Stimulated activated naive CD8-positive, alpha-beta T cell treated with anti-CD3 and anti-CD28 coated beads, Interleukin-15, Interleukin-2, amounts not matched to agents 100 U/mL and 50 U/mL, for 24 hours (primary cell): Measurements from ENCODE around the gene GJC1.
"Not testable (repeated sequence)": the region's sequence is repeated elsewhere in the genome, so short reads cannot be mapped to it uniquely, and the experiment has no call there.

Source experiments
- ATAC-seq: fragments of 150-1000 bp; cut with Tn5 transposase; one replicate; pipeline ENCODE4 v1.10.0; 2021
- DNase-seq: peaks from one replicate; pipeline ENCODE4 v3.0.0; 2021

GJC1 gene

DNA sequence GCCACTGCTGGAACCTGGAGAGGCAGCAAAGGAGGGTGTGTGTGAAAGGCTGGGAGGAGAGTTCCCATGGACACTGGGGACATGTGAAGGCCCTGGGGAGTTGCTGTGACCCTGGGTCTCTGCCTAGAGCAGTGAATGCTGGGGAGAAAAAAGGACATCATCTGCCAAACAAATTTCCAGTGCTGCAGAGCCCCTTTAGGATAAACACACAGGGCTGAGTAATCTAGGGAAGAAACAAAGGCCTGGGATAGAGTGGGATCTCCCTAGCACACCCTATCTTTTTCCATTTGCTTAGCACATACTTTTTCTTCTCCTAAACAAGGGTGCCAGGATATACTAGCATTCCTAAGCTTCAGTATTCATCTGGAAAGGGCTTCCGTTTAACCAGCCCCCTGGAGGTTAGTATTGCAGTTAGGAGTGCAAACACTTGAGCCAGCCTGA lies 14.3 kb upstream of the GJC1 start:
- DNase-seq = no peak
- ATAC-seq = no peak

DNA sequence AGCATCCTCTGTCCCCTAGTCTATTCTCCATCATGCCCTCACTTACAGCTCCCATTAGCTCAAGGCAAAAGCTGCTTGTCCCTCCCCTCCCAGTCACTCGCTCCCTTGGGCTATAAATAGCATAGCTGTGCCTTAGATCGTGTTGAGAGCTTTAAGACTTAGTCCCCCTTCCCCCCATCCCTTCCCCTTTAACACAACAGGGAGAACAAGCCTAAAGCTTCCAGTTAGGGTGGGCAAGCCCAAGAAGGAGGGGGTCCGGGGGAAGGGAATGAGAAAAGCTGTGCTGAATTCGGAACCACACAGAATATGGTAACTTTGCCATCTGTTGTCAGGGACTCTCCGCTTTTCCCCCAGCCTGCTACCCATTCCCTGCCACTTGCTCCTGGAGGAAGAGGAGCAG lies 12.7 kb upstream of the GJC1 start:
- ATAC-seq = no peak

DNA sequence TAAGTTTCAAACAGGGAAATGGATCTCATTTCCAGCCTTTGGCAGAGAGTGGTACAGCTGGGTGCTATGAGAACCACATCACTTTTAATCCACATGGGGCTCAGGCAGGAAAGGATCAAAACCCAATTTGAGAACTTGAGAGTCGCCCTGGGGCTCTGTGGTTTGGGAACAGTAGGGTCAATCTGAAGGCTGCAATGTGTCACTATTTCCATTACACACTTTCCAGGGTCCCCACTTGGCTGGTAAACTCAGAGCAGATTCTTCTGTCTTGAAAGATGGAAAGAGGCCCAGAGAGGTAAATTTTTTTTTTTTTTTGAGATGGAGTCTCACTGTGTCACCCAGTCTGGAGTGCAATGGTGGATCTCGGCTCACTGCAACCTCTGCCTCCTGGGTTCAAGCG lies 10.8 kb upstream of the GJC1 start:
- DNase-seq (peak; percentile 16), ATAC-seq (peak; percentile 84)

More for the DNA sequence above, 12.7 kb upstream of the GJC1 start:
- DNase-seq = no peak

DNA sequence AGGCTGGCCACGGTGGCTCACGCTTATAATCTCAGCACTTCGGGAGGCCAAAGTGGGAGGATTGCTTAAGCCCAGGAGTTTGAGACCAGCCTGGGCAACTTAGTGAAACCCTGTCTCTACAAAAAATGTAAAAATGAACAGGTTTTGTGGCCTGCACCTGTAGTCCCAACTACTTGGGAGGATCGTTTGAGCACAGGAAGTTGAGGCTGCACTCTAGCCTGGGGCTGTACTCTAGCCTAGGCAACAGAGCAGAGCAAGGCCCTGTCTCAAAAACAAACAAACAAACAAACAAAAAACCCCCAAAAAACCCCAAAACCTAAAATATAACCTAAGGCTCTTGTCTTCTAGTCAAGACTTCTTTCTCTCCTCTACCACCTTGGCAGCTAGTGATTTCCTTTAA lies 10.2 kb upstream of the GJC1 start:
- ATAC-seq (no peak), DNase-seq (no peak)

DNA sequence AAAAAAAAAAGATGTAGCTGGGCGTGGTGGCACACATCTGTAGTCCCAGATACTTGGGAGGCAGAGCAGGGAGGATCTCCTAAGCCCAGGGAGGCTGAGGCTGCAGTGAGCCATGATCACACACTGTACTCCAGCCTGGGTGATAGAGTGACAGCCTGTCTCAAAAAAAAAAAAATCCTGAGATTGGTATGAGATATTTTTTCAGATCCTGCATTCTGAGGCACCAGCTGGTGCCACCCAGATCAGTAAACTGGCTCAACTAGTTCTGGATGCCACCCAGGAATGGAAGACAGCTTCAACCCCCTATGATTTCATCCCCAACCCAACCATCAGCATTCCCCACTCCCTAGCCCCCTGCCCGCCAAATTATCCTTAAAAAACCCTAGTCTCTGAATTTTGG lies 7.1 kb upstream of the GJC1 start:
- DNase-seq (no peak), ATAC-seq (no peak)

DNA sequence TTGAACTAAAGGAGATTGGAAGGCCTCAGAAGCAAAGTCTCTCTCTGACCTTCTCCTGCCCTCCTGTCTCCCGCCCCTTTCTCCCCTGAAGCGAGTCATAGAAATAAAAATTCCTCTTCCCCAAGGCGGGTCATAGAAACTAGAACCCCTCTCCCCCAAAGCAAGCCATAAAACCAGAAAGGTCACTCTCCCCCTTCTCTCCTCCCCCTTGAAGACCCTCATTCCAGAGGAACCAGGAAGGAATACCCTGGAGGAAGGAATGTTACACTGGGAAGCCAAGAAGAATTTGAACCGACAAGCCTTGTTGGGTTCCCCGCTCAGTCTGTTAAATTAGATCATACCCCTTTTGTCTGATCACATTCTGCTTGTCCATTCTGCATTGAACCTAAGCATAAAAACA lies 2.7 kb upstream of the GJC1 start:
- ATAC-seq = no peak
- DNase-seq = no peak

DNA sequence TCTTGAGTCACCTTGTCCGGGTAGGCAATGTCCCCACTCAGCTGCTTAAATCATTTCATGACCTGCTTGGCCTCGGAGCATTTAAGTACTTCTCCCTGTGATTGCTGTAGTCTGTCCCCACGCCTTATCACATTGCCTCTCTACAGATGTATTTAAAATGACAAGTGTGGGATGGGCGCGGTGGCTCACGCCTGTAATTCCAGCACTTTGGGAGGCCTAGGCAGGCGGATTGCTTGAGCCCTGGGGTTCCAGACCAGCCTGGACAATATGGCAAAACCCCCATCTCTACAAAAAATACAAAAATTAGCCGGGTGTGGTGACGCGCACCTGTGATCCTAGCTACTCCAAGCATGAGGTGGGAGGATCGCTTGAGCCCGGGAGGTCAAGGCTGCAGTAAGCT lies 1.3 kb upstream of the GJC1 start:
- ATAC-seq (no peak), DNase-seq (no peak)

DNA sequence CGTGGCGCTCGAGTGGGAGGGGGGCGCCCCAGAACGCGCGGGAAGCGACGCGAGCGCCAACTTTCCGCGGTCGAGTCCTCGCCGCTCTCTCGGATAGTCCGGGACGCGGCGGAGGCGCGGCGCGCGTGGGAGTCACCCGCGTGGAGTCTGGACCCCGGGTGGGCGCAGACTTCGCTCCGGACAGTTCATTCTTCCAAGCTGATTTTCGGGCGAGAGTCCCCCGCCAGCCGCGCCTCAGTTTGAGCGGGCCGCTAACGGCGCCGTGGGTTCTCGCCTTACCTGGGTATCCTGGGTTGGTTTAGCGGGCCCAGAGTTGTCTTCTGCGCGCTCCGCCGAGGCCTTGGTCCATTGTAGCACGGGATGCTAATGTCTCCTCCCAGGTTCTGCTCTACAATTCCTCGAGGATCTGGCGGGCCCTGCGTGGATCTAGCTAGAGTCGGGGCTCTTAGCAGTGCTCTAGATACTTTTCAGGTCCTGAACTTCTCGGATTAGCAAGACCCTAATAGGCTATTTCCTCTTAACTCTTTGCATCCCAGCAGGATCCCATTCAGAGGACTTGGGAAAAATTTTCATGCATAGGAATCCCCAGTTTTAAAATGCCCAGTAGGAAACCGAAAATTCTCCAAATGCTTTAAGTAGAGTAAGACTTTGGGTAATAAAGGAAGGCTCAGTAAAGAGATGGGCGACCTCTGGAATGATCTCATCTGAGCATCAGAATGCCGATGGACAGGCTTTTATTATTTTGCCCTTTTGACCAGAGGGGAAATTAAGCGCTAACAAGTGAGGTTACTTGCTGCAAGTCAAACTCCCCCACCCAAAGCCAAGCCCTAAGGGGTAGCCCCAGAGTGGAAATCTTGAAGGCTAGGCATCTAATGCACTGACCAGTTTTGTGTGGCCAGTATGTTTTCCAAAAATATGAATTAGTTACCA lies 537 bp upstream of the GJC1 start:
- DNase-seq = no peak
- ATAC-seq = peak; percentile 10

DNA sequence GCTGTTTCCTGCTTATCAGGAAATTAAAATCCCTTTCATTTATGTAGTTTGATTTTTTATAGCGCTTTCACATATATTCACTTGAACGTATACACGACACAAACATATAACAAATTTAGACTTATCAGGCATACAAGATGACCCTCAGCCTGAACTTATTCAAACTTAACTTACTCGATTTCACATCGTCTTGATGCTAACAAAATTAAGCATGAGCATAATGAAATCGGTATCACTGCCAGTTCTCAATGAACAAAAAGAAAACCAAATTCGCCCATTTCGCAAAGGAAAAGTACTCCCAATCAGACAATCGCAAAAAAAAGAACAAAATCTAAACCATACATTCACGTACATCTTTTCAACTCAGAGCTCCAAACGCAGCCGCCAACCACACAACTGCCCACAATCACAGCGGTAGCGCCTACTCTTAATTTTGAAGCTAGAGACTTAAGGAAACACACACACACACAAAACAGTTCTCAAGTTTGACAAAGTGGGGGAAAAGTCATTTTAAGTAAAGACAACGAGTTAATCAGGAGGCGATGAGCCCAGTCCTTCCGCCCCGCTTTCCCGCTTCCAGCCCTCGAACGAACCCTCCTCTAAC lies 1.1 kb downstream of the GJC1 start:
- ATAC-seq = no peak
- DNase-seq = peak; percentile 29

DNA sequence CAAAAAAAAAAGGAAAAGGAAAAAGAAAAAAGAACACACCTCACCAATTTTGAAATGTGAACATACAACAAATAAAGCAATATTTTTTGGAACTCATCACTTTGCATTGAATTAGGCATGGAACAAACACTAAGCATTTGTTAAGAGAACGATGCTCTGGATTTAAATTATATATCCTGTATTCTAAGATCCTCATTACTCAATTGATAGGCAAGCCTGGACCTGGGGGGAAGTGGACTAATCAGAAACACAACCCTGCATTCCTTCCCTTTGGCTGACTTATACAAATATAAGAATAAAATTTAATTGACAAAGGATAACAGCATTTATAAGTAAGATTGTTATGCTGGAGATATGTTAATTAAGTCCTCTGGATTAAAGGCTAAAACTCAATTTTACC lies 2.2 kb downstream of the GJC1 start:
- no peak for DNase-seq
- no peak for ATAC-seq

DNA sequence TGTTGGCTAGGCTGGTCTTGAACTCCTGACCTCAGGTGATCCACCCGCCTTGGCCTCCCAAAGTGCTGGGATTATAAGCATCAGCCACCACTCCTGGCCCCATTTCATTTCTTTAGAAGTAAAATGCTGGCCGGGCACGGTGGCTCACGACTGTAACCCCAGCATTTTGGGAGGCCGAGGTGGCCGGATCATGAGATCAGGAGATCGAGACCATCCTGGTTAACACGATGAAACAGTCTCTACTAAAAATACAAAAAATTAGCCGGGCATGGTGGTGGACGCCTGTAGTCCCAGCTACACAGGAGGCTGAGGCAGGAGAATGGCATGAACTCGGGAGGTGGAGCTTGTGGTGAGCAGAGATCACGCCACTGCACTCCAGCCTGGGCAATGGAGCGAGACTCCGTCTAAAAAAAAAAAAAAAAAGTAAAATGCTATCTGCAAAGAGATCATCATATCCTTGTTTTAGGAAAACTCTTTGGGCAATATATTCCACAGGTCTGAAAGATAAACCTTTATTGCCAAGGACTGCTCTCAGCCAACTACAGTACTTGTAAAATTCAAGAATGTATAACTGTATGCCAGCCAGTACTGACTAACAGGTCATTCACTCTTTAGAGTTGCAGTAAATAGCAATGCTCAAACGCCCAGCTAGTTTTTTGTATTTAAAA lies 3.8 kb downstream of the GJC1 start:
- ATAC-seq (no peak), DNase-seq (no peak)

DNA sequence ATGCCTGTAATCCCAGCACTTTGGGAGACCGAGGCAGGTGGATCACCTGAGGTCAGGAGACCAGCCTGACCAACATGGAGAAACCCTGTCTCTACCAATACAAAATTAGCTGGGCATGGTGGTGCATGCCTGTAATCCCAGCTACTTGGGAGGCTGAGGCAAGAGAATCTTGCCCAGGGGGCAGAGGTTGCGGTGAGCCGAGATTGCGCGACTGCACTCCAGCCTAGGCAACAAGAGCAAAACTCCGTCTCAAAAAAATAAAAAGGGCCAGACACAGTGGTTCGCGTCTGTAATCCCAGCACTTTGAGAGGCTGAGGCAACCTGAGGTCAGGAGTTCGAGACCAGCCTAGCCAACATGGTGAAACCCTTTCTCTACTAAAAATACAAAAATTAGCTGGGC lies 4.9 kb downstream of the GJC1 start:
- ATAC-seq, DNase-seq: not testable (repeated sequence)

DNA sequence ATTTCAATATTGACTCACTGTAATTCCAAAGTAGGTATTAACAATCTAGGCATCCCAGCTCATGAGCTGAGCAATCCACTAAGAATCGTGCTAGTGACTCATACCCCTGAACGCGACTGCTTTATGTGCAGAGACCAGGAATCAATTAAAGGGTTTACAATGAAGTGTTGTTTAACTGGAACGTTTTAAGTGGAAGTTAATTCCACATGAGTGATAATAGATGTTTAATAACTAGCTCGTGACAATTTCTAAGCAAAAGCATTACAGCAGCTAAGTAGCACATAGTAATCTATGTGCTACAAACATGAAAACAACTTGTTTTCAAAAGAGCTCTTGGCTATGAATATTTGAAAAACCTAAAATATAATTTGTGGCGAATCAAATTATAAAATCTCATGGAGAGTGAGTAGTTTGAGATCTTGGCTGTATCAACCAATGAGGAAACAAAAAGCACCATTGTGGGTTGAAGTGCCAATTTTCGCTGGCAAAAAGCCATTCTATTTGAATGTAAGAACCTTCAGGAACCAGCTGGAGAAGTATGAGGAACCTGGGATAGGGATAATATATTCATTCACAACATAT lies 9.4 kb downstream of the GJC1 start:
- DNase-seq = no peak
- no peak for ATAC-seq

DNA sequence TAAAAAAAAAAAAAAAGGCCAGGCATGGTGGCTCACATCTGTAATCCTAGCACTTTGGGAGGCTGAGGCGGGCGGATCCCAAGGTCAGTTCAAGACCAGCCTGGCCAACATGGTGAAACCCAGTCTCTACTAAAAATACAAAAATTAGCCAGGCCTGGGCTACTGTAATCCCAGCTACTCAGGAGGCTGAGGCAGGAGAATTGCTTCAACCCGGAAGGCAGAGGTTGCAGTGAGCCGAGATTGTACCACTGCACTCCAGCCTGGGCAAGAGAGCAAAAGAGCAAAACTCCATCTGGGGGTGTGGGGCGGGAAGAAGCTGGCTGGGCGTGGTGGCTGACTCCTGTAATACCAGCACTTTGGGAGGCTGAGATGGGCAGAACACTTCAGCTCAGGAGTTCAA lies 11.6 kb downstream of the GJC1 start:
- DNase-seq, ATAC-seq: not testable (repeated sequence)

DNA sequence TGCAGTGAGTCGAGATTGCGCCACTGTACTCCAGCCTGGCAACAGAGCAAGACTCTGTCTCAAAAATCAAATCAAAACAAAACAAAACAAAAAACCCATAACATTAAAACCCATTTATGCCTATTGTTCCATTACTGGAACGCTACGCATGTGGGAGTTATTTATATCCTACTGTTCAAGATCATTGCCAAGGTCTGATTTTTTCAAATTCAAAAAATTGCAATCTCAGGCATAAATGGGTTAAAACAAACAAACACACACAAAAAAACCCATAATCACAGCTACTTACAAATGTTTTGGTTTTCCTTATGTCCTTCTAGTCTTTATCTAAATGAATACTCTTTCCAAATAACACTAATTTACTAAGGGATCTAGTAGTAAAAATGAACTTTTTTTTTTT lies 17.8 kb downstream of the GJC1 start:
- no peak for DNase-seq
- ATAC-seq = no peak

DNA sequence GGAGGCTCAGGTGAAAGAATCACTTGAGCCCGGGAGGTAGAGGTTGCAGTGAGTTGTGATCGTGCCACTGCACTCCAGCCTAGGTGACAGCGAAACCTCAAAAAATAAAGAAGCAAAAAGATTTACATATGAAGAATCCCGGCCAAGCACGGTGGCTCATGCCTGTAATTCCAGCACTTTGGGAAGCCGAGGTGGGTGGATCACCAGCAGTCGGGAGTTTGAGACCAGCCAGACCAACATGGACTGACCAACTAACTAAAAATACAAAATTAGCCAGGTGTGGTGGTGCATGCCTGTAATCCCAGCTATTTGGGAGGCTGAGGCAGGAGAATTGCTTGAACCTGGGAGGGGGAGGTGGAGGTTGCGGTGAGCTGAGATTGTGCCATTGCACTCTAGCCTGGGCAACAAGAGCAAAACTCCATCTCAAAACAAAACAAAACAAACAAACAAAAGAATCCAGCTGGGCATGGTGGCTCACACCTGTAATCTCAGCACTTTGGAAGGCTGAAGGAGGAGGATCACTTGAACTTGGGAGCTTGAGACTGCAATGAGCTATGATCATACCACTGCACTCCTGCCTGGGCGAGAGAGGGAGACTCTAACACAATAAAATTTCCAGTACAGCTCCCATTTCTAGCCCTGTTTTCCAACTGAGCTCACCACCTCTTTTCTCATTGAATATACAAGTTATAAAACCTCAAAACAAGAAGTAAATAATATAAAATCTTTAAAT lies 21.3 kb downstream of the GJC1 start:
- ATAC-seq = not testable (repeated sequence)

DNA sequence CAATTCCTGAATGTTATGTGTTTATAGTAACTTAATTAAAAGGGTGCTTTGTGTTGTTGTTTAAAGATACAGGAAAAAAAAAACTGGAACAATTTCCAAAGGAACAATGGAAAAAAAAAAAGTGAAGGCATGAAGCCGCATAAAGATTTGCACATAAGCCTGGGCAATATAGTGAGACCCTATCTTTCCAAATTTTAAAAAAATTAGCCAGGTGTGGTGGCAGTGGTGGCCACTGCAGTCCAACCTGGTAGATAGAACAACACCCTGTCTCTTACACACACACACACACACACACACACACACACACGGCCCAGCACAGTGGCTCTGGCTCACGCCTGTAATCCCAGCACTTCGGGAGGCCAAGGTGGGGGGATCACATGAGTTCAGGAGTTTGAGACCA lies 21.9 kb downstream of the GJC1 start:
- ATAC-seq (no peak), DNase-seq (no peak)

More for the DNA sequence above, 21.3 kb downstream of the GJC1 start:
- DNase-seq = not testable (repeated sequence)

DNA sequence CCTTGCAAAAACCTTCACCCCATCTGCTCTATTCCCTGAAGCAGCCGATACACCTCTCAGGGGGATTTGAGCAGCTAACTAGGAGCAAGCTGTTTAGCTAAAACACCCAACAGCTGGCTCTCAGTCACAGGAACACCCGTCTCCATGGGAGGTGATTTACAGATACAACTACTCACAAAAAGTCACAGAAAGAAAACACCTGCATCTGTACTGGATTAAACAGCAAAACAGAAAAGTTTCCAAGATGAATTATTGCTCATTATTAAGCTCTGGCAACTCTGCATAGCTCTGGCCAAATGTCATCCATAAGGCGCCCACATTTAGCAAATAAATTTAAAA lies 22.3 kb downstream of the GJC1 start:
- no peak for DNase-seq
- no peak for ATAC-seq

DNA sequence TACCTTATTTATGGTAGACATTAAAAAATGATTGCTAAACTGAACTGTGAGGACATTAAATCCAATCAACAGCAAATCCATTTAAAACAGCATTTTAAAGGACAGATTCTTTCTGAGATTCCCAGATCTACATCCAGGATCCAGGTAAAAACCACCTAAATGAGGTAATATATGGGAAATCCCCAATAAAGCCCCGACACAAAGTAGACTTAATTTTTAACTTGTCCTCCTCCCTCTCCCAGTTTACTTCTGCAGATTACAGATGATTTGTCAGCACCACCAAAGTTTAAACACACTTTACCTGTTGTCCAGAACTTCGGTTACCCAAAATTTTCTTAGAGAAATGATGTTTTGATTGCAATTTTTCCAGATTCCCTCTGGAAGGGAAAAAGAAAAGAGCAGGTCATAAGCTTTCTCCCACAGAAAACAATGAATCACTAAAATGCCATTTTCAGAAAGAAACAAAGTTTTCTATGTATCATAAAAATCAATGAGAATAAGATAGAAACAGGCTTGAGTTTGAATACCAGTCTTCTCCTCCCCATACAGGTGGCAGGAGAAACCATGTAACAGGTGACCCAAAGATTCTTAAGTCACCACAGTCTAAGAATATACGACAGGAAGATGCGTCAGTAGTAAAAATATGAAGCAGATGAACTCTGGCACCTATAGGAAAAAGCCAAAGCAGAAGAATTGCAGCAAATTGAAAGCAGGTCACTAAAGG lies 22.8 kb downstream of the GJC1 start:
- no peak for DNase-seq
- ATAC-seq = no peak

DNA sequence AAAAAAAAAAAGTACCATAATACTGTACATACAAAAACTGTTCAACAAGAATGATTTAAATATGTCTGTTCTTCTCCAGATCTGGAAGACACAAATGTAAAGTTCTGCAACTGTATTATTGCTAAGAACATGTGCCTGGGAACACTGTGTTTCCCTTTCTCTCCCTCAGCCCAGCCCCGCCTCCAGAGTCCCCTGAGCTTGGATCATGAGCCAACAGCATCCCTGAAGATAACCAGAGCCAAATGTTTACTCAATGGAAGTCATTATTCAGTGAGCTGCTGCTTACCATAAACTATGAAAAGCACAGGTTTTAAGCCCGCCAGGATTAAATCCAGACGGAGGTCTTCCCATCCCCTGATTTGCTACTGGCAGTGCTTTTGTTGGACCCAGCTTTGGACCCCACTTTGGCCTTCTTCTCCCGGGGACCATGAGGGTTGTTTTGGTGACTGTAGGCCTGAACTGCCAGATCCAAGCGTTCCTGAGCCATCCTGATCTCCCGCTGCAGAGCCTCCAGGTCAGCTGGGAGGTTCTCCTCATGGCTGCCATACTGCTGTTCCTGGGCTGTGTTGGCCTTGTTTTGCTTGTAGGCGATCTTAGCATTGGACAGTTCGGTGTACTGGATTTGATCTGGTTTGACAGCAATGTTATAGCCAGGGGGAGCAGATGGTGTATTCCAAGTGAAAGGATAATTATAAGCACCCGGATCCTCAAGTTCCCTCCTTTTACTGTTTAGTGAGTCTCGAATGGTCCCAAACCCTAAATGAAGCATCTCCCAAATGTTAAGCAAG lies 25.6 kb downstream of the GJC1 start:
- ATAC-seq (no peak), DNase-seq (no peak)

DNA sequence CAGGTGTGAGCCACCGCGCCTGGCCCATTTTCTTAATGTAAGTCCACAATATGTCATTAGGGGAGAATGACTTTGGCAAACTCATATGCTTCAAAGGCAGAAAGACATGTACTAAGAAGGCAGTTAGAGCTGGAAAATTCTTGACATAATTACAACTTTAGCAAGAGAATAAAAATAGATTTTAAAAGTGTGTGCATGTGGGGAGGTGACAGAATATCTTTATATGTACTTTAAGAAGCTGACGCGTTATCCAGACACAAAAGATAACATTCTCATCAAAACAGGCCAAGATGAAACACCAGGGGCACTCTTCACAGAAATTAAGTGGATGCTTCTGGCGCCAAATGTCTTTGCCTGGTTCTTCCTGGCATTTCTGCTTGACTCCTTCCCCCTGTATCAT lies 28.2 kb downstream of the GJC1 start:
- no peak for ATAC-seq
- no peak for DNase-seq
